Stimulated activated naive B cell treated with anti-CD40 and anti-IgM and Interleukin-4, amounts not matched to agents 10 μg/mL and 1 μg/mL and 100 μg/mL, for 72 hours (primary cell): Measurements from ENCODE around the gene IGF2BP3.
A peak's percentile ranks its signal among the peaks of the same experiment; 100 is the strongest.

ENCODE experiments used
- ATAC-seq, 2 donors: fragments of 150-1000 bp; cut with Tn5 transposase; replicated peaks; 2 replicates each; pipeline ENCODE4 v1.10.0; 2021; ENCODE audit warnings: moderate library complexity in 1 of 2
- DNase-seq: peaks from one replicate; pipeline ENCODE4 v3.0.0; 2021
- H3K27ac Mint-ChIP-seq: one replicate; pipeline ENCODE4 v1.8.0; 2022; ENCODE audit warnings: mild to moderate bottlenecking, mixed read lengths
- H3K27me3 Mint-ChIP-seq, 2 donors: one replicate each; pipeline ENCODE4 v1.8.0; 2022; ENCODE audit warnings: mixed read lengths in 2 of 2
- H3K36me3 Mint-ChIP-seq, 2 donors: one replicate each; pipeline ENCODE4 v1.8.0; 2022; ENCODE audit warnings: mixed read lengths in 2 of 2, mild to moderate bottlenecking in 1 of 2
- H3K4me1 Mint-ChIP-seq, 2 donors: one replicate each; pipeline ENCODE4 v1.8.0; 2022; ENCODE audit warnings: mixed read lengths in 2 of 2, mild to moderate bottlenecking in 1 of 2
- H3K4me3 Mint-ChIP-seq, 2 donors: one replicate each; pipeline ENCODE4 v1.8.0; 2022; ENCODE audit warnings: mild to moderate bottlenecking in 2 of 2, mixed read lengths in 2 of 2, moderate library complexity in 1 of 2
- H3K9me3 Mint-ChIP-seq, 2 donors: one replicate each; pipeline ENCODE4 v1.8.0; 2022; ENCODE audit warnings: mixed read lengths in 2 of 2, mild to moderate bottlenecking in 1 of 2

Gene IGF2BP3

GRCh38 chr7:23475576-23475839, 5.2 kb upstream of the IGF2BP3 start:
- H3K9me3 Mint-ChIP-seq: no peaks in the 10 kb centered on the region
- ATAC-seq (no peak), DNase-seq (no peak)
- H3K36me3 Mint-ChIP-seq: no peaks in the 10 kb centered on the region
- no peak overlapping the region for H3K27ac Mint-ChIP-seq
- H3K4me3 Mint-ChIP-seq: no peak overlapping the region
- peaks cover 9 to 19% of the 10 kb centered on the region in 2 donors for H3K4me1 Mint-ChIP-seq
- H3K27me3 Mint-ChIP-seq: peaks cover 47 to 61% of the 10 kb centered on the region in 2 donors

- H3K36me3 Mint-ChIP-seq: no peaks in the 10 kb centered on the region
These were observed 4.7 kb upstream of the IGF2BP3 start for GRCh38 chr7:23474829-23475575.

GRCh38 chr7:23474094-23474828, 4.0 kb upstream of the IGF2BP3 start:
- H3K27ac Mint-ChIP-seq: peak overlapping the region; percentile 59
- DNase-seq: peak; percentile 72
- H3K27me3 Mint-ChIP-seq: peaks cover 50 to 61% of the 10 kb centered on the region in 2 donors
- peaks cover 16 to 27% of the 10 kb centered on the region in 2 donors for H3K4me1 Mint-ChIP-seq
- no peaks in the 10 kb centered on the region for H3K9me3 Mint-ChIP-seq
- H3K4me3 Mint-ChIP-seq: peak overlapping the region; percentile 80 to 83
- H3K36me3 Mint-ChIP-seq: no peaks in the 10 kb centered on the region
- ATAC-seq: peak; percentile 83 to 87

More at GRCh38 chr7:23474829-23475575, 4.7 kb upstream of the IGF2BP3 start:
- Mint-ChIP-seq H3K27me3 (peaks cover 49 to 61% of the 10 kb centered on the region in 2 donors), H3K4me3 (peak overlapping the region; percentile 80 to 83), H3K27ac (peak overlapping the region; percentile 59), H3K4me1 (peaks cover 14 to 24% of the 10 kb centered on the region in 2 donors), H3K9me3 (no peaks in the 10 kb centered on the region)
- DNase-seq: no peak
- no peak for ATAC-seq

GRCh38 chr7:23473844-23474093, 3.5 kb upstream of the IGF2BP3 start:
- Mint-ChIP-seq H3K27ac (no peak overlapping the region), H3K36me3 (no peaks in the 10 kb centered on the region), H3K4me1 (peaks cover 18 to 30% of the 10 kb centered on the region in 2 donors), H3K27me3 (peaks cover 46 to 56% of the 10 kb centered on the region in 2 donors), H3K4me3 (peak overlapping the region in 1 of 2 donors; percentile 83), H3K9me3 (no peaks in the 10 kb centered on the region)
- ATAC-seq: peak in 1 of 2 donors; percentile 16
- no peak for DNase-seq

- DNase-seq (no peak), ATAC-seq (no peak)
- no peaks in the 10 kb centered on the region for H3K9me3 Mint-ChIP-seq
- peaks cover 0 to under 1% of the 10 kb centered on the region in 2 donors for H3K36me3 Mint-ChIP-seq
- peaks cover 45 to 54% of the 10 kb centered on the region in 2 donors for H3K27me3 Mint-ChIP-seq
- peaks cover 20 to 36% of the 10 kb centered on the region in 2 donors for H3K4me1 Mint-ChIP-seq
- peak overlapping the region; percentile 51 for H3K27ac Mint-ChIP-seq
- H3K4me3 Mint-ChIP-seq: peak overlapping the region; percentile 62 to 83
These were observed 2.9 kb upstream of the IGF2BP3 start for GRCh38 chr7:23472956-23473843.

GRCh38 chr7:23472556-23472955, 2.3 kb upstream of the IGF2BP3 start:
- no peaks in the 10 kb centered on the region for H3K9me3 Mint-ChIP-seq
- peaks cover 50 to 61% of the 10 kb centered on the region in 2 donors for H3K27me3 Mint-ChIP-seq
- H3K27ac Mint-ChIP-seq: no peak overlapping the region
- H3K36me3 Mint-ChIP-seq: peaks cover 0 to 2% of the 10 kb centered on the region in 2 donors
- ATAC-seq (no peak), DNase-seq (no peak)
- no peak overlapping the region for H3K4me3 Mint-ChIP-seq
- peaks cover 25 to 42% of the 10 kb centered on the region in 2 donors for H3K4me1 Mint-ChIP-seq

- no peaks in the 10 kb centered on the region for H3K9me3 Mint-ChIP-seq
- peaks cover 30 to 47% of the 10 kb centered on the region in 2 donors for H3K4me1 Mint-ChIP-seq
- no peak overlapping the region for H3K27ac Mint-ChIP-seq
- no peak for DNase-seq
- no peak for ATAC-seq
- H3K4me3 Mint-ChIP-seq: no peak overlapping the region
- H3K36me3 Mint-ChIP-seq: peaks cover 0 to 2% of the 10 kb centered on the region in 2 donors
- H3K27me3 Mint-ChIP-seq: peaks cover 55 to 66% of the 10 kb centered on the region in 2 donors
These were observed 1.8 kb upstream of the IGF2BP3 start for GRCh38 chr7:23472046-23472445.

GRCh38 chr7:23471106-23471859, 992 bp upstream of the IGF2BP3 start:
- DNase-seq: peak; percentile 20
- no peaks in the 10 kb centered on the region for H3K9me3 Mint-ChIP-seq
- no peak for ATAC-seq
- H3K36me3 Mint-ChIP-seq: peaks cover 0 to 2% of the 10 kb centered on the region in 2 donors
- H3K27ac Mint-ChIP-seq: peak overlapping the region; percentile 67
- H3K4me1 Mint-ChIP-seq: peaks cover 30 to 47% of the 10 kb centered on the region in 2 donors
- peaks cover 49 to 62% of the 10 kb centered on the region in 2 donors for H3K27me3 Mint-ChIP-seq
- H3K4me3 Mint-ChIP-seq: peak overlapping the region; percentile 82

GRCh38 chr7:23469961-23470250, 385 bp downstream of the IGF2BP3 start:
- peak overlapping the region; percentile 82 for H3K27ac Mint-ChIP-seq
- H3K27me3 Mint-ChIP-seq: peaks cover 56 to 67% of the 10 kb centered on the region in 2 donors
- DNase-seq: no peak
- peaks cover 29 to 46% of the 10 kb centered on the region in 2 donors for H3K4me1 Mint-ChIP-seq
- ATAC-seq: no peak
- H3K9me3 Mint-ChIP-seq: no peaks in the 10 kb centered on the region
- H3K36me3 Mint-ChIP-seq: peaks cover 0 to 2% of the 10 kb centered on the region in 2 donors
- peak overlapping the region; percentile 82 for H3K4me3 Mint-ChIP-seq

GRCh38 chr7:23469150-23469960, 936 bp downstream of the IGF2BP3 start:
- H3K27ac Mint-ChIP-seq: peak overlapping the region; percentile 85
- no peaks in the 10 kb centered on the region for H3K9me3 Mint-ChIP-seq
- peak overlapping the region; percentile 82 to 87 for H3K4me3 Mint-ChIP-seq
- ATAC-seq: peak; percentile 33 to 35
- H3K36me3 Mint-ChIP-seq: peaks cover 0 to 2% of the 10 kb centered on the region in 2 donors
- peak; percentile 27 for DNase-seq
- peaks cover 53 to 65% of the 10 kb centered on the region in 2 donors for H3K27me3 Mint-ChIP-seq
- H3K4me1 Mint-ChIP-seq: peaks cover 24 to 41% of the 10 kb centered on the region in 2 donors

- H3K4me3 Mint-ChIP-seq: peak overlapping the region; percentile 83 to 87
- DNase-seq (peak; percentile 18), ATAC-seq (peak in 1 of 2 donors; percentile 22)
- peak overlapping the region; percentile 68 for H3K27ac Mint-ChIP-seq
- no peaks in the 10 kb centered on the region for H3K9me3 Mint-ChIP-seq
- peaks cover 24 to 40% of the 10 kb centered on the region in 2 donors for H3K4me1 Mint-ChIP-seq
- peaks cover 53 to 60% of the 10 kb centered on the region in 2 donors for H3K27me3 Mint-ChIP-seq
- H3K36me3 Mint-ChIP-seq: peaks cover 0 to 2% of the 10 kb centered on the region in 2 donors
These were observed 1.7 kb downstream of the IGF2BP3 start for GRCh38 chr7:23468526-23469149.

- ATAC-seq: peak; percentile 35 to 52
- H3K4me1 Mint-ChIP-seq: peaks cover 25 to 43% of the 10 kb centered on the region in 2 donors
- H3K4me3 Mint-ChIP-seq: peak overlapping the region; percentile 83 to 87
- H3K27me3 Mint-ChIP-seq: peaks cover 52 to 59% of the 10 kb centered on the region in 2 donors
- H3K27ac Mint-ChIP-seq: peak overlapping the region; percentile 68
- DNase-seq: peak; percentile 24
- H3K9me3 Mint-ChIP-seq: no peaks in the 10 kb centered on the region
- peaks cover 0 to 2% of the 10 kb centered on the region in 2 donors for H3K36me3 Mint-ChIP-seq
These were observed 2.3 kb downstream of the IGF2BP3 start for GRCh38 chr7:23467806-23468525.
